ENCODE results near the gene NGEF. TPM values are rescaled to one million over a fixed set of nuclear protein-coding genes. Genes with fewer than 3 reads are reported as not detected.
A peak's percentile ranks its signal among the peaks of the same experiment; 100 is the strongest.

NGEF gene
- total RNA-seq, 1 experiment from 2014 or later: 1.9 TPM

DNA sequence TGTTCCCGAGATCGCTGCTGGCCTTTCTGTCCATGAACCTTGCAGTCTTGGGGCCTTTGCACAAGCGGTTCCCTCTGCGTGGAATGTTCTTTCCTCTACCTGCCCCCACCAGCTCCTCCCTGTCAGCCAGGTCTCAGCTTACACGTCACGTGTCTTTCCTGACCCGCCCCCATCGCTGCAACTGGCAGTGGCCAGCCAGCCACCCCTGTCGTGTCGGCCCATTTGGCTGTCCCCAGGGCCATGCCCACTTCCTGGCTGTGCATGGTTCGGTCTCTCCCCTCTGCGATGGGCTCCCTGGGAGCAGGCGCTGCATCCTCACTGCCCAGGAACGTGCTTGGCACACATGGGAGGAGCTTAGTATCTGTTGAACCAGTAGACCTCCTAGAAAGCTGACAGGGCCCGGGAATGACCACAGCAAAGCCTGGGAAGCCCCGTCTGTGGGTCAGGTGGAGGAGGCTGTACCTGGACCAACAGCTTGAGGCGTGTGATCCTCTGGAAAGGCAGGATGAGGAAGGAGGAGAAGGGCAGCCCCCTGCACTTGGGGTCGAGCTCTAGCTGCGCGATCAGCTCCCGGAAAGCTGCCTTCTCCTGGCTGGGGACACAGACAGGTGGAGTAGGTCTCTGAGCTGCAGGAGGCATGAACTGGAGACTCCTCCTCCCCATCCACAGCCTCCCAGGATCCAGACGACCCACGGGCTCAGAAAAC is 122.0 kb downstream of the NGEF start:
- Histone ChIP-seq H4K8ac (replicated peaks; ENCODE audit: insufficient read length, low read depth, low read length) (no peak overlapping the region), H3K23ac (ENCODE audit: insufficient read length, low read depth, low read length) (no peak overlapping the region), H3K79me2 (ENCODE audit: insufficient read depth, low read length) (no peaks in the 10 kb centered on the region), H3K9me3 (ENCODE audit: control insufficient read depth, low read depth, low read length) (no peaks in the 10 kb centered on the region), H2BK120ac (ENCODE audit: low read depth, low read length, poor library complexity, severe bottlenecking) (no peak overlapping the region), H3T11ph (ENCODE audit: low read length) (no peak overlapping the region), H3K4ac (ENCODE audit: low read depth, low read length) (no peak overlapping the region), H3K4me2 (ENCODE audit: insufficient read depth, insufficient read length, low read length) (peak overlapping the region; percentile 5), H3K9ac (ENCODE audit: extremely low read depth, insufficient read length, low read length) (no peak overlapping the region), H2AFZ (ENCODE audit: low read length) (no peak overlapping the region), H2BK15ac (ENCODE audit: low read depth, low read length) (no peak overlapping the region), H2BK5ac (ENCODE audit: insufficient read length, low read length) (no peak overlapping the region), H3K23me2 (ENCODE audit: insufficient read length, low read depth, low read length, poor library complexity, severe bottlenecking) (no peaks in the 10 kb centered on the region), H2BK12ac (ENCODE audit: insufficient read length, low read depth, low read length) (no peak overlapping the region), H3K56ac (ENCODE audit: insufficient read length, low read depth, low read length) (no peak overlapping the region), H3K27ac (ENCODE audit: insufficient read length, low read depth, low read length) (no peak overlapping the region), H3K18ac (ENCODE audit: insufficient read length, low read depth, low read length) (no peak overlapping the region), H3K14ac (ENCODE audit: insufficient read depth, low read length) (no peak overlapping the region), H4K5ac (ENCODE audit: insufficient read length, low read depth, low read length) (no peak overlapping the region), H4K20me1 (ENCODE audit: control insufficient read depth, insufficient read depth, insufficient read length) (no peaks in the 10 kb centered on the region), H3K79me1 (ENCODE audit: insufficient read depth, low read depth, low read length, poor library complexity, severe bottlenecking) (no peaks in the 10 kb centered on the region), H3K4me1 (ENCODE audit: insufficient read depth, low read length) (no peaks in the 10 kb centered on the region; the same call in 1 of the 2 replicates), H3K27me3 (ENCODE audit: insufficient read depth, low read length) (no peaks in the 10 kb centered on the region), H2BK20ac (ENCODE audit: low read depth, low read length, poor library complexity, severe bottlenecking) (no peak overlapping the region), H2AK5ac (ENCODE audit: insufficient read length, low read length) (no peak overlapping the region), H4K91ac (ENCODE audit: insufficient read length, low read depth, low read length) (no peak overlapping the region)
- TF ChIP-seq, protein P1, sequence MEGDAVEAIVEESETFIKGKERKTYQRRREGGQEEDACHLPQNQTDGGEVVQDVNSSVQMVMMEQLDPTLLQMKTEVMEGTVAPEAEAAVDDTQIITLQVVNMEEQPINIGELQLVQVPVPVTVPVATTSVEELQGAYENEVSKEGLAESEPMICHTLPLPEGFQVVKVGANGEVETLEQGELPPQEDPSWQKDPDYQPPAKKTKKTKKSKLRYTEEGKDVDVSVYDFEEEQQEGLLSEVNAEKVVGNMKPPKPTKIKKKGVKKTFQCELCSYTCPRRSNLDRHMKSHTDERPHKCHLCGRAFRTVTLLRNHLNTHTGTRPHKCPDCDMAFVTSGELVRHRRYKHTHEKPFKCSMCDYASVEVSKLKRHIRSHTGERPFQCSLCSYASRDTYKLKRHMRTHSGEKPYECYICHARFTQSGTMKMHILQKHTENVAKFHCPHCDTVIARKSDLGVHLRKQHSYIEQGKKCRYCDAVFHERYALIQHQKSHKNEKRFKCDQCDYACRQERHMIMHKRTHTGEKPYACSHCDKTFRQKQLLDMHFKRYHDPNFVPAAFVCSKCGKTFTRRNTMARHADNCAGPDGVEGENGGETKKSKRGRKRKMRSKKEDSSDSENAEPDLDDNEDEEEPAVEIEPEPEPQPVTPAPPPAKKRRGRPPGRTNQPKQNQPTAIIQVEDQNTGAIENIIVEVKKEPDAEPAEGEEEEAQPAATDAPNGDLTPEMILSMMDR (conservative IDR thresholded peaks at IDR 0.05): no peak
- peak; percentile 86 for DNase-seq
- Mint-ChIP-seq H3K36me3 (ENCODE audit: insufficient read depth in 1 of 3, low read depth in 3 of 3) (no peaks in the 10 kb centered on the region; a peak in 1 of 7 replicates), H3K9me3 (peaks cover 0 to 2% of the 10 kb centered on the region in 2 experiments; a peak in 2 of 5 replicates), H3K27ac (peak overlapping the region in 2 of 3 experiments; percentile 25 to 76; a peak in 3 of 7 replicates), H3K4me1 (peaks cover 19 to 23% of the 10 kb centered on the region in 2 experiments), H3K4me3 (peak overlapping the region; percentile 40 to 45; a peak in 4 of 5 replicates), H3K27me3 (ENCODE audit: low read depth) (peaks cover 55% of the 10 kb centered on the region)
- WGBS (ENCODE audit: extremely low coverage, insufficient read length, low lambda C conversion rate): no CpG with 5 or more reads among the region's 23 CpGs

All from H9 (cell line).